OCI-LY7 (cell line): ENCODE results near the gene METTL27.

Source experiments
- CTCF ChIP-seq: fragments of 200-600 bp; sonication (generic); conservative IDR thresholded peaks from 2 replicates; pipeline ENCODE4 v1.5.1; 2014; ENCODE audit warnings: mild to moderate bottlenecking, antibody characterized with exemption, low read length, moderate library complexity, mixed read lengths
- EZH2phosphoT487 ChIP-seq: fragments of 200-600 bp; sonication (generic); IDR thresholded peaks from 2 replicates; pipeline ENCODE4 v1.6.1; 2018; ENCODE audit warnings: low read depth, borderline replicate concordance, mild to moderate bottlenecking, mixed run types, antibody characterized with exemption, low read length, moderate library complexity, mixed read lengths

GRCh38 chr7:73869011-73869798 is 26.9 kb upstream of the METTL27 start:
- TF ChIP-seq CTCF = no peak
- TF ChIP-seq EZH2phosphoT487 = no peak
